Measurements from ENCODE around the gene CGNL1. TPM values are rescaled to one million over a fixed set of nuclear protein-coding genes. Genes with fewer than 3 reads are reported as not detected.
A peak's percentile ranks its signal among the peaks of the same experiment; 100 is the strongest.

CGNL1 gene
- total RNA-seq, 2 donors from 2014 or later: 82.6 to 98.0 TPM

- WGBS, 2 experiments (ENCODE audit: insufficient coverage in 1 of 2, insufficient read length in 1 of 2): 67 to 75% methylated on average over 1 to 4 of the region's 4 CpGs
- TF ChIP-seq CTCF (conservative IDR thresholded peaks at IDR 0.05): no peak
- peaks cover 5% of the 10 kb centered on the region for H3K9me3 Mint-ChIP-seq
These were observed 19.7 kb upstream of the CGNL1 start for GRCh38 chr15:57356636-57357035.

GRCh38 chr15:57357799-57358198, 18.5 kb upstream of the CGNL1 start:
- WGBS, 2 experiments (ENCODE audit: insufficient coverage in 1 of 2, insufficient read length in 1 of 2): no CpG with 5 or more reads among the region's 1 CpG
- peaks cover 5% of the 10 kb centered on the region for H3K9me3 Mint-ChIP-seq
- H3K27ac Mint-ChIP-seq: peak overlapping the region; percentile 35
- H3K4me1 Mint-ChIP-seq: peaks cover 21% of the 10 kb centered on the region
- H3K4me3 Mint-ChIP-seq: no peak overlapping the region
- H3K9ac ChIP-seq (ENCODE audit: extremely low read depth, low read length, poor library complexity, severe bottlenecking): no peak overlapping the region
- no peak for DNase-seq
- no peaks in the 10 kb centered on the region for H3K27me3 Mint-ChIP-seq (ENCODE audit: insufficient read depth)
- no peak overlapping the region for H3K27ac ChIP-seq (ENCODE audit: low read depth, low read length)
- no peaks in the 10 kb centered on the region for H3K27me3 ChIP-seq (ENCODE audit: control insufficient read depth, insufficient read depth, low read length, poor library complexity, severe bottlenecking)
- H3K9me3 ChIP-seq (ENCODE audit: control insufficient read depth, low read length): peaks cover 4% of the 10 kb centered on the region
- TF ChIP-seq CTCF (conservative IDR thresholded peaks at IDR 0.05): no peak
- no peaks in the 10 kb centered on the region for H3K36me3 ChIP-seq (ENCODE audit: control insufficient read depth, insufficient read depth, low read length)
- peaks cover 4% of the 10 kb centered on the region for H3K4me1 ChIP-seq (ENCODE audit: control insufficient read depth, insufficient read depth, low read length)
- no peak overlapping the region for H3K4me3 ChIP-seq (ENCODE audit: low read length)
- no peaks in the 10 kb centered on the region for H3K36me3 Mint-ChIP-seq (ENCODE audit: low read depth)

More at GRCh38 chr15:57356636-57357035, 19.7 kb upstream of the CGNL1 start:
- Mint-ChIP-seq H3K36me3 (ENCODE audit: low read depth) (no peaks in the 10 kb centered on the region), H3K4me3 (no peak overlapping the region), H3K27ac (peak overlapping the region; percentile 74), H3K4me1 (peaks cover 21% of the 10 kb centered on the region), H3K27me3 (ENCODE audit: insufficient read depth) (no peaks in the 10 kb centered on the region)
- H3K27me3 ChIP-seq (ENCODE audit: control insufficient read depth, insufficient read depth, low read length, poor library complexity, severe bottlenecking): no peaks in the 10 kb centered on the region
- peak overlapping the region; percentile 1 for H3K27ac ChIP-seq (ENCODE audit: low read depth, low read length)
- DNase-seq: peak; percentile 72
- no peaks in the 10 kb centered on the region for H3K36me3 ChIP-seq (ENCODE audit: control insufficient read depth, insufficient read depth, low read length)
- peaks cover 4% of the 10 kb centered on the region for H3K4me1 ChIP-seq (ENCODE audit: control insufficient read depth, insufficient read depth, low read length)
- no peak overlapping the region for H3K4me3 ChIP-seq (ENCODE audit: low read length)
- peak overlapping the region; percentile 27 for H3K9ac ChIP-seq (ENCODE audit: extremely low read depth, low read length, poor library complexity, severe bottlenecking)
- H3K9me3 ChIP-seq (ENCODE audit: control insufficient read depth, low read length): peaks cover 4% of the 10 kb centered on the region

GRCh38 chr15:57358571-57358970, 17.7 kb upstream of the CGNL1 start:
- no peak for DNase-seq
- no peaks in the 10 kb centered on the region for H3K27me3 ChIP-seq (ENCODE audit: control insufficient read depth, insufficient read depth, low read length, poor library complexity, severe bottlenecking)
- H3K4me1 ChIP-seq (ENCODE audit: control insufficient read depth, insufficient read depth, low read length): peaks cover 4% of the 10 kb centered on the region
- Mint-ChIP-seq H3K4me3 (no peak overlapping the region), H3K27ac (no peak overlapping the region), H3K36me3 (ENCODE audit: low read depth) (no peaks in the 10 kb centered on the region), H3K27me3 (ENCODE audit: insufficient read depth) (no peaks in the 10 kb centered on the region), H3K4me1 (peaks cover 26% of the 10 kb centered on the region), H3K9me3 (peaks cover 5% of the 10 kb centered on the region)
- 100% methylated on average over 1 to 2 of the region's 2 CpGs for WGBS, 2 experiments (ENCODE audit: insufficient coverage in 1 of 2, insufficient read length in 1 of 2)
- no peaks in the 10 kb centered on the region for H3K36me3 ChIP-seq (ENCODE audit: control insufficient read depth, insufficient read depth, low read length)
- TF ChIP-seq CTCF (conservative IDR thresholded peaks at IDR 0.05): no peak
- no peak overlapping the region for H3K27ac ChIP-seq (ENCODE audit: low read depth, low read length)
- no peak overlapping the region for H3K4me3 ChIP-seq (ENCODE audit: low read length)
- H3K9ac ChIP-seq (ENCODE audit: extremely low read depth, low read length, poor library complexity, severe bottlenecking): no peak overlapping the region
- H3K9me3 ChIP-seq (ENCODE audit: control insufficient read depth, low read length): peaks cover 4% of the 10 kb centered on the region

Measured in endodermal cell (in vitro differentiated cells).